GM18520 (cell line): ENCODE results near the gene ST8SIA2.

Experiments
- ATAC-seq: cut with Tn5 transposase; IDR thresholded peaks from one replicate; pipeline ENCODE4 v1.9.1; 2021; ENCODE audit not compliant: unreplicated experiment

Gene ST8SIA2

DNA sequence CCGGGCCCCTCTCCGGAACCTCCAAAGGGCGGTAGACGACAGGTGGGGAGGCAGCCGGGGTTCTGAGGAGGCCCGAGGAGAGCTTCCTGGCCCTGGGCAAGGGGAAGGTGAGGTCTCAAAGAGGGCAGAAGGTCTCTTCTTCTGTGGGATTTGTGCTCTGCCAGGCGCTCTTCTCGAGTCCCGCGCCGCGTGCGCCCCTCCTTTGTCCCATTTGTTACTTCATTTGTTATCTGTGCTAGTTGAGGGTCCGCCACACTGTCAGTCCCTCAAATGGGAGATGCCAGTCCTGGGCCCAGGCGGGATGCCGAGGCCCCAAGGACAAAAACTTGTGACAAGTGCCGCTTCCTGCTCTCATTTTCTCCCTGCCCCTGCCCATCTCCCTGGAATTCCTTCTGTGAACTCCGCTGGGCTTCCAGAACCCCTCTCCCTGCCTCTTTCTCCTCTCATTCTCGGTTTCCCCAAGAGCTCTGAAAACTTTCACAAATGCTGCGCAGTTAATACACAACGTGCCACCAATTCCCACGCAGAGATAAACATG lies 1.5 kb downstream of the ST8SIA2 start:
- ATAC-seq = no peak

DNA sequence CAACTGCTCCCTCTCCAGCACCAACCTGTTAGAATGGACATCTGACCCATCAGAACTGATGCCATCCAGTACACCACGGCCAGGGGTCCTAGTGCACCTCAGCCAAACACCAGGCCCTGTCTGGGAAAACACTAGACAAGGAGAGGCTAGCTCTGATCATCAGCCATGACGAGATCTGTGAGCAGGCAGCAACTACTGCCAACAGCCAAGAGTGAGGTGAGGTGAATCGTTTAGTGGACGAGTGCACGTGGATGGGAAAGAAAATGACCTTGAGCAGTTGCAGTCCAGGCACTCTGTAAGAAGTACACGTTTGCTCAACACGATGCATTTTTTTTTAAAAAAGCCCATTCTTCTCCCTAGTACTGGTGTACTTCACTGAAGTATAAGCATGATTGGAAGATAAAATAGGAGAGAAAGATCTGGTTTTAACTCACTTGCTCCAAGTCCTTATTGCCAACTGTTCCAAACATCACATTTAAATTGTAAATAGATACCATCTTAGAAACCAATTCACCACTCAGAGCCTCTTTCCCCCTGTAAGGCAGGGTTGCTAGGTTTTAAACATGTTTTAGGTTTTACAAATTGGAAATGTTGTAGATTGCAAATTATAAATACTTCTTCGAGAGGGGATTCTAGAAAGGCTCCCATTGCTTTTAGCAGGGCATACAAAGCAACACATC lies 5.7 kb downstream of the ST8SIA2 start:
- no peak for ATAC-seq

DNA sequence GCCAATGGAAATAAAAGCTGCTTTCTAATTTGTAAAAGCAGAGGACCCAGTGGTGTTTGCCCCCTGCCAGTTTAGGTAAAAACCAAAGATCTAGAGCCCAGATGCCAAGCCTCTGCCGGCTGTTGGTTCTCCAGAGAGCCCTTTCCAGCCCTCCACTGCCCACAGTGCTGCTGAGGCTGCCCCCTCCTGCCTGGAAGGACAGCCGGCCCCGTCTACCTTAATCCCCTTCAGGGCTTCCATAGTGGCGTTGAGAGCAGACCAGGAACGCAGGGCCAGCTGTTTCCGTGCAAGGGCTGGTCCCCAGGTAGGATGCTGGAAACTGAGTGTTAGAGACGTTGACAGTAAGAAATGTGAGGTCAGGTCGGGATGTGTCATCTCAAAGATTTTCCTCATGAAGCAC lies 6.9 kb downstream of the ST8SIA2 start:
- ATAC-seq = no peak

DNA sequence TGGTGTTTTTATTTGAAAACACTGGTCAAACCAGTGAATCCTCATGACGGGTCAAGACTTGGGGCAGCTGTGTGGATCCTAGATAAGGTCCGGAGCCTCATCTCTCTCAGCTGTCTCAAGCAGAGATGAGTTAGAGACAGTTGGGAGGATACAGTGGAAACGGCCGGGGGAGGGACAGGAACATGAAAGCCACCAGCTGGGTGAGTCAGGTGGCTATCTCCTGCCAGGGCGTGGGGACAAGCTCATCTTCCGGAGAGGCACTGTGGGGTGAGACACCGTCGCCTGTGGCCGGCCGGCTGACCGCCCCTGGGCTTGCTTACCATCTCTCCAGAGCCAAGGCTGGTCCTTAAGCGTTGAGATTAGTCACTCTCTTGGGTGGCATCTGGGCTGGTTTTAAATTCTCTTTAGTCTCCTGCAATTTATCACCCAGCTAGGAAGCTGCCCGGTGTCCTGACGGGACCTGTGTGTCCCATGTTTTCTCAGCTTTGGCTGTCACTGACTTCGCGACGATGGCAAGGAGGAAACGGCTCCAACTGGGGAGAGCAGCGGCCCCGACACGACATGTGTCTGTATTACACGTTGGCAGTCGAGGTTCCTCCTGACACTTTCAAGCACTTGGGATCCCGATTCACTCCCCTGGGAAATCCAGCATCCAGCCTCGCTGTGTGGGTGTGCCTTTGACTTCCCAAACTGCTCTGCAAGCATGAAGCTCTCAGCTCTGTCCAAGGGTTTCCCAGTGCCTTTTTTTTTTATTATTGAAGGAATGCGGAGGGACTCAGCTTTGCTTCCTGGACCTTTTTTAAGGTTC lies 7.5 kb downstream of the ST8SIA2 start:
- ATAC-seq = no peak

DNA sequence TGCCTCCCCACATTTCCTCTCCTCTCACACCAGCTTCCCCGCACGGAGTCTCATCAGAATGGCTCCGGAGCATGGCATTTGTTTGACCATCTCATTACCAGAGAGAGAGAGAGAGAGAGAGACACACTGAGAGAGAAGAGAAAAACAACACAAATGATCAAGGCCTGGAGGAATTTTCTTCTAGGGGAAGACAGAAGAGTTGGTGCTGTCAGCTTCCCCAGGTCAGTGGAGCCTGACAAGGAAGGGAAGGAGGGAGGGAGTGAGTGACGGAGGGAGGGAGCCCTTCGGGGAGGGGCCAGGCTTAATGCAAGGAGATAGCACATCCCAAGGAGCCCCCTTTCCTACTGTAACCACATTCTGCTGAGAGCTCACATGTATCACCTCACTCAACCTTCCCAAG lies 9.1 kb downstream of the ST8SIA2 start:
- no peak for ATAC-seq

DNA sequence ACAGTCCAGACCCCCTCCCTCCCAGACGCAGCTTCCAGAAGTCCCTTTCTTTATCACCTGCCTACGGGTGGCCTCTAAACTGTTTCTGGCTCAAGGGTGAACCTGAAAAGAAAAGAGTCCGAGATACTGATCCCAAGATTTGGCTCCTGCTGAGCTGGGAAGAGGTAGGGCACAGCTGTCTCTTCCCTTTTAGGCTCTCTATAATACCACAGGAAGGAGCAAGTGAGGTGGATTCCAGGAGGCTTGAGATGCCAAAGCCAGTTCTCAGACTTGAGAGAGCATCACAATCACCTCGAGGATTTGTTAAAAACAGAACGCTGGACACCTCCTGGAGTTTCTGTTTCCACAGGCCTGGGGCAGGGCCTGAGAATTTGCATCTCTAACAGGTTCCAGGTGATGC lies 12.3 kb downstream of the ST8SIA2 start:
- ATAC-seq = no peak

DNA sequence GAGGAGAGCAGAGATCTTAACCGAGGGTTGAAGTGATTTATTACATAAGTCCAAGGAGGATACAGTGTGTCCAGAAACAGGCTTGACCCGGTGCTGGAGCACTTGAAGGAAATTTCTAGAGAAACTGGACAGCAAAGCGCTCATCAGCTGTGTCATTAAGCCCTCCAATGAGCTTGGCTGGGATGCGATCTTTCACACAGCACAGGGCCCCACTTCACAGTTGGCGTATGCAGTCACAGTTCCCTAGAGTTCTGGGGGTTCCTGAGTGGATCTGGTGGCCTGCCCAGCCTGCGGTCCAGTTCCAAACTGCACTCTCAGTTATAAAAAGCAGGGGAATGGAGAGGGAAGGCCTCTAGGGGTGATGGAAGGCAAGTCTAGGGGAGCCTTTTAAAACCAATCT lies 13.6 kb downstream of the ST8SIA2 start:
- ATAC-seq = no peak

DNA sequence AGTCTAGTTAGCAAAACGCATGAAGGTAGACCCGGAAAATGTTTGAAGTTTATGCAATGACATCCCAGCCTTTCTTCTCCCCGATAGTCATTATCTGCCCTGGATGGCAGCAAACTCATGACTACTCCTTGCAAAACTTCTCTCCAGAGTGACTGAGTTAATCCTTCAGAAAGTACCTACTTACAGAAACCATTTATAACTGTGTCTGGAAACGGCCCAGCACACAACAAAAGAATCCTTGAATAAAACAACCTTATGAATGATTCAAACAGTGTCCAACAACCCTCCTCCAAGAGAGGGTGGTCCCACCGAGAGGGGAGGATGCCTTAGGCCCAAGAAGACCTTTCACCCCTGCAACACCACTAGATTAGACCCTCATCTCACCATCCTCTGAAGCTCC lies 14.2 kb downstream of the ST8SIA2 start:
- ATAC-seq = no peak

DNA sequence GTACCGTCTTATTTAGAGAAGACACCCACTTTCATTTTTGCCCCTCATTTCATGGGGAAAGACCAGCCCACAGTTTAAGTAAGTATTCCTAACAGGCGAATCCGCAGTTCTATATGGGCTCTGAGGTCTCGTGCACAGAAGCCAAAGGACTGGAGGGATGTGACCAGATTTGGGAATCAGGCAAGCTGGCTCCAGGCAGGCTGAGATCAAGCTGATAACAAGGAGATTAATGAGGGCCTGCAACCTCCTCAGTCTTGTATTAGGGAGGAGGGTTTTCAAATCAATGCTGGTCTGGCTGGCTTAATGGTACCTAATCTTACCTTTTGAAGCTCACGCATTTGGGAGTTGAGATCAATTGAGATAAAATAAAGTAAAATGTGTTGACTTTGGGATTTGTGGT lies 15.3 kb downstream of the ST8SIA2 start:
- ATAC-seq = no peak

DNA sequence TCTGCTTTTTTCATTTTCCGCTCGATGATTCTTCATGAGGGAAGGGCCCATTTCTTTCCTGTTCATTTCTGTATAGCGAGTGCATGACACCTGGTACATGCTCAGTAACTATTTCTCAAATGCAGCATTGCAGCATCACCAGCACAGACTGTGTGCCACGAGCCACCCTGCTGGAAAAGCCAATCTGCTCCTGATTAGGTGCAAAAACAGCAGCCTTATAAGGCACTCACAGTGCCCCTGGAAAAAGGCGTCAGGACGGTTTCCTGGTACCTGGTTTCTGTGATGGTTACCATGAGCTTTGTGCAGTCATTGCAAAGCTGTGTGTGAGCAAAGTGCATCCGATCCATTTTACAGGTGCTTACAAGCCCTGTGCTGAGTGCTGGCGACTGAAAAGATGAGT lies 15.8 kb downstream of the ST8SIA2 start:
- no peak for ATAC-seq

DNA sequence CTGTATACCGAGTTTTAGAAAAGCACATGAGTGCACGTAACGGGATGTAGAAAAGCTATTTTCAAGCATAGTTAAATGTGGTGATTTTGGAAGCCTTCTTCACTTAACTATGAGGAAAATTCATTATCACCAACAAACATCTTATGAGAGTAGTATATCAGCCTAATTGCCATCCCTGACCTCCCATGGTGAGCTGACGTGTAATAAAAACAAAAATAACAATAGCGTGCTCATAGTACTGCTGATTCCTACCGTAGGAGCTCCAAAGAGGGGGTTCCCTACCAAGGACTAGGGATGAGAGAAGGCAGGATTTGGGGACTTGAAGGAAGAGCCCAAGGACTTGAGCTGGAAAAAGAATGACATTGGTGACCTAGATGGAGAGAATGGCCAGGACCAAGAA lies 16.9 kb downstream of the ST8SIA2 start:
- no peak for ATAC-seq

DNA sequence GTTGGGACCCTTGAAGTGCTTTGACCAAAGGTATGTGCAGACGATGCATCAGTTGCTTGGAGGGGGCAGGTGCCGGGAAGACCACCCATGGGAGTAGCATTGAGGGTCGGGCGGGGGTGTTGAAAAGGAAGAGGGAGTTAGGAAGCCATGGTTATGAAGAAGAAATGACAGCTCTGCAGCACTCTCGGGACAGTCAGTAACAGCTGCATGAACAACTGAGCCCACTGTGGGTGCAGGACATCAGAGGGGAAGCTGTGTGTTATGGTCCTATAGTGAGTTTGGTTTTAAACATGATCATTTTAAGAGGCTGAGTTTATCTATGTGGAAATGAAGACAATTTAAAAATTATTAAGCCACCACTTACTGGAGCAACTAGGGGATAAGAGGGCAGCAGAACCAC lies 17.6 kb downstream of the ST8SIA2 start:
- ATAC-seq = no peak

DNA sequence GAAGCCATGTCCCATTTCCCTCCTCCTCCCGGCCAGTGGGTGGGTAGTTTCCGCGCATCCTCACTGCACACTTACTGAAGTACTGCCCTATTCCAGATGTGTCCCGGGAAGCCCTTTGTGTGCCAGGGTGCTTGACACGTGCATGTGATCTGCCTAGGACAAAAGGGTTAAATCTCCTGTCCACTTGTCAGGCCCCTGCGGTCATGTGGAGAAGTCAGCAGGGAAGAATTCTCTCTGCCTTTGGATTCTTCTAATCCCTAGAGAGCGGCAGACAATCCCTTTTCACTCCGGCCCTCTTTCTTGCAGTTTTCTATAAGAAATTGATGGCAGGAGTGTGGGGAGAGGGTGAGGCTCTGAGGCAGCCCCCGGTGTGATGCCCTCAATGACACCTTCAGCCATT lies 19.8 kb downstream of the ST8SIA2 start:
- ATAC-seq = no peak

DNA sequence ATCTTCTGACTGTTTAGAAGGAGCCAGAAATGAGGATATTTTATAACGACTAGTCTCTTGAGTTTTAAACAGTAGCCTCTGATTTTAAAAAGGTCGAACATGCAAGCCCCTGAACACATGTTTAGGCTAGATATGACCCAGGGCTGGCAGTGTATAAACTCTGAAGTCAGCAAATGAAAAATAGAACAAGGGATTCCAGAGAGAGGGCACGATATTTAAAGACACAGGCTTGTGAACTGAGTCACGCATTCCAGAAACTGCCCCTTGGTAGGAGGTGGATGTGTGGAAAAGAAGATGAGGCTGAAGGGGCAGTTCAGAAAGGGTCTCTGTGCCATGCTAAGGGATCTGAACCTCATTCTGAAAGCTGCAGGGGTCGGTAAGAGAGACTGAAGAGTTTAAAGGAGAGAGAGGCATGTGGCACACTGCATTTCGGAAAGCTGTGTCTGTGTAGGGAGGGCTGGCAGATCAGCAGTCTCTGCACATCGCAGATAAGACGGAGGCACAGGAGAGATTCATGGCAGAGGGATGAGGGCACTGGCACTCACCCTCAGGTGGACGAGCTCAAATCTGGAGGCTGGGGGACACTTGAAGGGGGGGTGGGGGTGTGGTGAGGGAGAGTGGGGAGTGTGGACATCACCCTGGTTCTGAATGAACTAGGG lies 22.1 kb downstream of the ST8SIA2 start:
- no peak for ATAC-seq

DNA sequence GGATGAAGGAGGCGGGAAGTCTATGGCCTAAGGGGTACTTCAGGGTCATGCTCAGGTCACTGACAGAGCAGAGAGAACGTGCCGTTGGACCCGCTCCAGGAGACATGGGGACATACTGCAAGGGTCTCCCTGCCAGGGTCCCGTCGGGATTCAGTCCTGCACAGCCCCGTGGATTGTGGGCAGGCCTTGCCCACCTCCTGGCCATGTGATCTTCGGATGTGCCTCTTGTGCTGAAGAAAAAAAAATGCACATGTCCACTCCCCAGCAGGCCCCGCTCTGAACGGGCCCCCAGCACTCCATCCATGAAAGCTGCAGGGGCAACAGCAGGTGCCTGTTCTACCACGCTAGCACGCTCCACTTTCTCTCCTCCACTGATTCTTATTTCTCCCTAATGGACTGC lies 22.9 kb downstream of the ST8SIA2 start:
- ATAC-seq = no peak

DNA sequence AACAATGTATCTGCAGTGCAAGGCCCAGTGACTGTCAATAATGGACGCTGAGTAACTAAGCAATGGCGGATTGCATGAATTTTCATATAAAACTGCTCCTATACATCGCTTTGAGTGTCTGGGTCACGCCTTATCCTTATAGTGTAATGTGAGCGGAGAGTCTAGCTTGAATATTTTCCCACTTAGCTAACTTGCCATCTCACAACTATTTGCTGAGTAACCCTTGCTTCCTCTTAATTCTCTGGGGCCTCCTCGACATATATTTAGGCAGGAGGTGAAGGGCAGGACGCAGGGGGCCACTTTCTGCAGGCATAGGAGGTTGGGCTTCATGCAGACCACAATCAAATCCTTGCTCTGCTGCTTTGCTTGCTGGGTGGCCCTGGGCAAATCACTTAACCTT lies 24.0 kb downstream of the ST8SIA2 start:
- ATAC-seq = no peak

DNA sequence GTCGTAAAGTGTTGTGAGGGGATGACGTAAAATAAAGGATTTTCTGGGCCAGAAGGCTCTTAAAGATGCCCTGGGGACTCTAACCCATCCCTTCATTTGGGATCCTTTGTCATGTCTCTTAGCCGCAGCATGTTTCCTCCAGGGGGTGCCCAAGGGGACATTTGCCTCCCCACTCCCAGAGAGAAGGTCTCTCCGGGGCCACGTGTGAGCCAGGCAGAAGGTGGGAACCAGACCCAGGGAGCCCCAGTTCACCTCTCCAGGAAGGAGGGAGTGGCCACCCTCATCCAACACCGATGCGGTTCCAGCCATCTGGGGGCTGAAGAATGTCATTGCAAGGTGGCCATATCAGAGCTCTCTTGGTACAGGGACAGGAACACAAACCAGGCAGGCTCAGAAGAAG lies 25.2 kb downstream of the ST8SIA2 start:
- no peak for ATAC-seq

DNA sequence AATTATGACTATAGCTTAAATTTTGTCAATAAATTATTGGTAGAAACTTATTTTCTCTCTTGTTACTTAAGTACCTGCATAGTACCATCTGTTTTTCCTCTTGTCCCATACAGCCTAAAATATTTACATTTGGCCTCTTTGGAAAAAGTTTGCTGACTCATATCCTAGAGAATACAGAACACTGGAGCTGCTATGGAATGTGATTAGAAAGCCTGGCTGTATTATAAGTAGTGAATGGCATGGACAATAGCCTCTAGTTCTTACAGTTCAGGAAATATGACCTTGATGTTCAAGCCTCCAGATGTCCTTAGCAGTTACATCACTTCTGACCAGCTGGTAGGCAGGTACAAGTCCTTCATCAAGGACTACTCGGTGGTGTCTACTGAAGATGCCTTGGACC lies 28.3 kb downstream of the ST8SIA2 start:
- ATAC-seq = no peak

DNA sequence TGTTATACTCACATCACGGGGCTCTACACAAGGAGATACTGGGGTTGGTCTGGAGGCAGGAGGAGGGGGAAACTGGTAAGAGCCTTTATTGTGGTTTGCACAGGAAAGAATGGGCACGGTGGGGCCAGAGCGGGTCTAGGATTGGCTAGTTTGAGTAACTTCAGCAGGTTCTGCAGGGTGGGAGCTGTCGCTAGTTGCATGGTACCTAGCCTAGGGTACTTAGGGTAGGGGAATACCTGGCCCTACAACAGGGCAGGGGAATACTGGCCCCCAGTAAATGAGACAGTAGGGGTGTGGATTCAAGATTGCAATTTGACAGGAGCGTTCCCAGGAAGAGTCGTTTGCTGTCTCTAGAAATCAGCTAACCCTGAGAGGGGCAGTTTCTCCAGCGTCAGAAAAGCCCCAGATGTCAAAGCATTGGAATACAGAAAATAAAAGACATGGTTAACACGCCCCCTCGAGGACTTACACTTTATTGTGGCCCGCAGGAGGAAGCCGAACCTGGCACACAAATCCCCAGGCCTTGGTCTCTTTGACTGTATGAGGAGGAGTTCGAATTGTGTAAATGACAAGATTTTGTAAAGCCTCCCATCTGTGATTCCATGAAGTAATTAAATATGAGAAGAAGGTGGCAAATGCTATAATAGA lies 32.0 kb downstream of the ST8SIA2 start:
- no peak for ATAC-seq

DNA sequence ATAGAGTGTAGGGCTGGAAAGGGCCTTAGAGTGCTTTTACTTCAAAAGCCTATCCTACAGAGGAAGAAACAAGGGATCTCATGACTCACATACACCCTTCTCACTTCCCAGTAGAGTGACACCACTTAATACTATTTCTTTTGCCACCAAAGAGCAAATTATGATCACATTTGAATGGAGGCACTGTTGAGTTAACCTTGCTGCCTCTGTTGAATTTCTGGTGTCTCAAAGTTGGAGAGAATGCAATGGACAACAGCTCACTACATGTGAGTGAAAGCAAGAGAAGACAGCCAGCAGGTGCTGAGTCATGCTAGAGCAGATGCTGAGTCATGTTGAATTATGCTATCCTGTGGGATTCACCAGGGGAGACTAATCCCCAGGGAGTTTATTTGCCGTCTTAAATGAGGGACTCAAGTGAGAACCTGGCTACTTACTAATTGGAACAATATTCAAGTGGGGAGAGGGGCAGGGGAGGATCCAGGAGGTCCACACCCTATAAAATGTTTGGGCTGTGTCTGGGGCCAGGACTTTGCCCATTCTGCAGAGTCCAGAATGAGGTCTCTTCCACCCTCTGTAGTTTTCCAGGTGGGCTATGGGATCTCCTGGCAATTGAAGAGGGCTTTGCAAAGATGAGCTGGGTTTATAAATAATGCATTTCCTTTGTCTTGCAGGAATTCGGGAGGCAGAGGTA lies 35.8 kb downstream of the ST8SIA2 start:
- ATAC-seq = no peak

DNA sequence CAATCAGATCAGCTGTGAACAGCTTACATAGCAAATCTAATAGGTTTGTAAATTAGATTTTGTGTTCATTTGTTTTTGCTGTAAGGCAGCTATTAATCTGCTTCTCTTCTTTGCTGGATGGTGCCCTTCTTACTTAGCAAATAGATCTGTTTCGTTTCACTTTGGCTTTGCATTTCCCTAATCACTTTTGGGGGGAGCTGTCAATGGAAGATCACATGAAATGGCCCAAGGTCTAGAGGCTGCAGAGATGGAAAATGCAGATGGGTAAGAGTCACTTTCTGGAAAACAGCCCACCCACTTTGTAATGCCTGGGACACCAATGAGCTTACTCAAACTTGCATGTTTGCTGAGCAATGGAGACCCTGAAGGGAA lies 36.4 kb downstream of the ST8SIA2 start:
- ATAC-seq = no peak
